Stimulated activated CD4-positive, alpha-beta T cell treated with anti-CD3 and anti-CD28 coated beads, Interleukin-2, amount 100 ng/mL, for 4 hours (primary cell): ENCODE measurements around the gene C20orf173.
"Not testable (repeated sequence)": the region's sequence is repeated elsewhere in the genome, so short reads cannot be mapped to it uniquely, and the experiment has no call there.

ENCODE experiments used
- DNase-seq: peaks from one replicate; pipeline ENCODE4 v3.0.0-alpha.2; 2020; ENCODE audit warnings: low read depth

The C20orf173 gene

GRCh38 chr20:35529552-35529951 is at the start of gene C20orf173:
Gene C20orf173, minus strand, starts transcription at chr20:35529652. Its CDS starts 279 bp downstream, at chr20:35529373.
- DNase-seq, result no peak

- no peak for DNase-seq
These were observed 49.7 kb upstream of the C20orf173 start for GRCh38 chr20:35579196-35579595.

GRCh38 chr20:35578469-35578868 is 49.0 kb upstream of the C20orf173 start:
- DNase-seq, result no peak

- no peak for DNase-seq
These were observed 47.4 kb upstream of the C20orf173 start for GRCh38 chr20:35576816-35577215.

- DNase-seq, result no peak
These were observed 46.5 kb upstream of the C20orf173 start for GRCh38 chr20:35575958-35576357.

GRCh38 chr20:35572838-35573237 is 43.4 kb upstream of the C20orf173 start:
- no peak for DNase-seq

- no peak for DNase-seq
These were observed 42.1 kb upstream of the C20orf173 start for GRCh38 chr20:35571555-35571954.

- no peak for DNase-seq
These were observed 39.2 kb upstream of the C20orf173 start for GRCh38 chr20:35568645-35569044.

GRCh38 chr20:35564905-35565304 is 35.5 kb upstream of the C20orf173 start:
- DNase-seq, result no peak

GRCh38 chr20:35563834-35564233 is 34.4 kb upstream of the C20orf173 start:
- DNase-seq, result no peak

- DNase-seq, result no peak
These were observed 33.2 kb upstream of the C20orf173 start for GRCh38 chr20:35562541-35563110.

- no peak for DNase-seq
These were observed 32.2 kb upstream of the C20orf173 start for GRCh38 chr20:35561671-35562070.

- no peak for DNase-seq
These were observed 31.8 kb upstream of the C20orf173 start for GRCh38 chr20:35561268-35561667.

GRCh38 chr20:35560541-35560940 is 31.1 kb upstream of the C20orf173 start:
- no peak for DNase-seq

- no peak for DNase-seq
These were observed 30.7 kb upstream of the C20orf173 start for GRCh38 chr20:35560105-35560511.

- no peak for DNase-seq
These were observed 29.7 kb upstream of the C20orf173 start for GRCh38 chr20:35559042-35559693.

- no peak for DNase-seq
These were observed 29.0 kb upstream of the C20orf173 start for GRCh38 chr20:35558451-35558850.

- DNase-seq, result no peak
These were observed 27.4 kb upstream of the C20orf173 start for GRCh38 chr20:35556871-35557270.

- no peak for DNase-seq
These were observed 26.6 kb upstream of the C20orf173 start for GRCh38 chr20:35555951-35556645.

- not testable (repeated sequence) for DNase-seq
These were observed 26.0 kb upstream of the C20orf173 start for GRCh38 chr20:35555461-35555860.

GRCh38 chr20:35552914-35553313 is 23.5 kb upstream of the C20orf173 start:
- no peak for DNase-seq

GRCh38 chr20:35551503-35551902 is 22.1 kb upstream of the C20orf173 start:
- no peak for DNase-seq

GRCh38 chr20:35547329-35547728 is 17.9 kb upstream of the C20orf173 start:
- no peak for DNase-seq
